GM21529 (cell line): ENCODE data around the gene ZBTB43.
"Not testable (repeated sequence)": the region's sequence is repeated elsewhere in the genome, so short reads cannot be mapped to it uniquely, and the experiment has no call there.

Experiments used
- ATAC-seq: cut with Tn5 transposase; IDR thresholded peaks from one replicate; pipeline ENCODE4 v1.9.1; 2021; ENCODE audit not compliant: unreplicated experiment

ZBTB43 gene

DNA sequence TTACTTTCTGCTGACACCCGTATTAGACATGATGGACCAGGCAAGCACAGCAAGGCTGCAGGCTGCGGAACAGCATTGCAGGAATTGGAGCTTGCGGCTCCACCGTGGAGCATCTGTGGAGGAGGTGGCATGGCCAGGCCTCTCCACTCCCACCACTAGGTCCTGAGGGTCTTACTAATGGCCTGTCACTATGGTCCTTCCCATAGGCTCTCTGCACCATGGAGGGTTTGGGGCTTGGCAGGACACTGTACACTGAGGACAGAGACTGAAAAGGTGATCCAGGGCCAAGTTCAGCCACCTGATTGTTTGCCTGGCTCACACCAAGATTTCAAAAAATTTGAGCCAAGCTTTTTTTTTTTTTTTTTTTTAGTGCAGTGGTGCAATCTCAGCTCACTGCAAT lies 14.3 kb upstream of the ZBTB43 start:
- ATAC-seq, result no peak

DNA sequence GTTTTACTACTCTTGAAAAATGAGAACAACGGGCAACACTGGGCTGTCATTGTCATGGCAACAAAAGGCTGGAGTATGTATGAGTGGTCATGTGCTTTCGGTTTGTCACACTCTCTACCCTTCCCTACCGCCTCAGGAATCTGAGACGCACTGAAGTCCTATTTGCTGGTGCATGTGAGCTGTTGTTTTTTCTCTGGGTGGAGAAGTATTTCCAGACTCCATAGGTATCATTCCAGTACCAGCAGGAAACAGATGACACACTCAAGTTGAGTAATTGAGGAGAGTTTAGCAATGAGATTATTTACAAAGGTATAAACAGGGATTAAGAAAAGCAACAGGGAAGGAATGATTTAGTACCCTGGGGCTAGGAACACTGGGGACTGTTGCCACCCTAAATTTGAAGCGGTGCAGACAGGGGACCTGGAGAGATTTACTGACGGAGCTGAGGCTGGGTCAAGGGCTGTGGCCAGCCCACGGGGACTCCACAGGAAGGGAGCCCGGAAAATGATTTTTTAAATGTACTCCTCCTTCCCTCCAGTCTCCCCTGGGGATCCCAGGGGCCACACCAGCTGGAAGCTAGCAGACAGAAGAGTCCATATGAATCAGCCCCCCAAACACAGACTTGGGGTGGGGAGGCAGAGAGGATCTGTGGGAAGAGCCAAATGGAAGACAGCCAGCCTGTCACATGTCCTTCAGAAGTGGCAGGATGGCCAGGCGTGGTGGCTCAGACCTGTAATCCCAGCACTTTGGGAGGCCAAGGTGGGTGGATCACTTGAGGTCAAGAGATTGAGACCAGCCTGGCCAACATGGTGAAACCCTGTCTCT lies 13.2 kb upstream of the ZBTB43 start:
- ATAC-seq, result no peak

DNA sequence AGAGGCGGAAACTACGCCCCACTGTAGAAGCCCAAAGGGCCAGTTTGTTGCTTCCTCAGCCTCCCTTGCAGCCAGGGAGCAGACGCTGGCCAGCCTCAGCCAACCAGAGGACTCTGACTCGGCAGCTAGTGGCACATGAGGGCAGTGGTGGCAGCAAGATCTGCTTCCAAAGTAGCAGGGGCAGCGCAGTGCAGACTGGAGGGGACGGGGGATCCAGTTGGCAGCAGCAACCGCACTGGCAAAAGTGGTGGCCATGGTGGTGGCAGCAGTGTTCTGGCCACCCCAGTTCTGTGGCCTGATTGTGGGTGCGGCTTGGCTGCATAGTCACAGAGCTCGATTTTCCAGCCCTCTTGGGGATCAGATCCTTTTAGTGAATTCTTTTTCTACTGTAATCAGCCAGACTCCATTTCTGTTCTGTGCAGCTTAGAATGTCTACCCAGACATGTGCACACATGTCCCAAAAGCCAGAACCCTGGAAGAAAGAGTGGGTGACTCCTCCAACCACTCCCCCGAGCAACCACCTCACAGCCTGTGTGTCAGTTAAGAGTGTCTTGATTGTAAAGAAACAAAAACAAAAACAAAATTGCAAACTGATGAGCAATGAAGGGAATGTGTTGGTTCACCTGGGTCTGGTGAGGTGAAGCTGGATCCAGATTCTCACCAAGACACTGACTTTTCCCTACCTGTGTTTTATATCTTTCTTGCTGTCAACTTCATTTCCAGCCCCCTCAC lies 11.0 kb upstream of the ZBTB43 start:
- ATAC-seq, result no peak

DNA sequence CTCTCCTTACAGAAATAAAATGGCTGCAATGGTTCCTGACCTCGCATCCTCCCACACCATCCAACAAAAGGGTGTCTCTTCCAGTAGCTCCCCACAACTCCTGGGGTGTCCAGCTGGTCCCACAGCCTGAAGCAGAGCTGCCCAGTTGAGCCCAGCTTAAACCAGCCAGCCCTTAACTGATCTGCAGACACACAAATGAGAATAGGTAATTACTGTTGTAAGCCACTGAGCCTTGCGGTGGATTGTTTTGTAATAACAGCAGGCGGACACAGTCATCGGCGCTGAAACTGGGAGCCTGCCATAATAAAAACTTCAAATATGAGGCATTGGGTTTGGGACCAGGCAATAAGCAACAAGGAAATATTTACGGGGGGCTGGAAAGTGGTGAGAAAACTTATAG lies 10.4 kb upstream of the ZBTB43 start:
- ATAC-seq, result no peak

DNA sequence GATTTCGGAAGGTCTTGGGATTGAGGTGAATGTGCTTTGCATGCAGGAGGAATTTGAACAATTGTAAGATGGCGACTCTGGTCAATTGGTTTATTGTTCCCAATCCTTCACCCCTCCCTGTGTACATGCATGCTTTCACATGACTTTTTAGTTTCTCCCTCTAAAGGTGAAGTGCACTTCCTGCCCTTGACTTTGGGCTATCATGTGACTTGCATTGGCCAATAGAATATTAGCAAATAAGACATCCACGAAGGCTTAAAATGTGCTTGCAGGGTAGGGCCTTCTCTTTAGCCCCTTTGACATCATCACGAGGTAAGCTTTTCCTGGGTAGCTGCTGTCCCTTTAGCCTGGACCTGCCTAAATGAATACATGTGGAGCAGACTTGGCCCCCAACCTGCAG lies 8.1 kb upstream of the ZBTB43 start:
- no peak for ATAC-seq

DNA sequence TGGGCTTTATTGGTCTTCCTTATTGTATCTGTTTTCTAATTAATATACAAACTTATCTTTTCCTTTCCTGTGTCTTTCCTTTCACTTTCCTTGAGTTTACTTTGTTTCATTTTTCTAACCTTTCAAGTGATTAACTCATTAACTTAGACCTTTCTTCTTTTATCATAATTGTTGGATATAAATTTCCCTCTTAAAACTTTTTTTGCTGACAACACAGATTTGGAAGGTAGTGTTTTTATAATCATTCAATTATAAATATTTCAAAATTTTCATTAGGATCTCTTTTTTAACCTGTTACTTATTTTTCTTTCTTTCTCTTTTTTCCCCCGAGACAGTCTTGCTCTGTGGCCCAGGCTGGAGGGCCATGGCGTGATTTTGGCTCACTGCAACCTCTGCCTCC lies 6.9 kb upstream of the ZBTB43 start:
- ATAC-seq, result no peak

DNA sequence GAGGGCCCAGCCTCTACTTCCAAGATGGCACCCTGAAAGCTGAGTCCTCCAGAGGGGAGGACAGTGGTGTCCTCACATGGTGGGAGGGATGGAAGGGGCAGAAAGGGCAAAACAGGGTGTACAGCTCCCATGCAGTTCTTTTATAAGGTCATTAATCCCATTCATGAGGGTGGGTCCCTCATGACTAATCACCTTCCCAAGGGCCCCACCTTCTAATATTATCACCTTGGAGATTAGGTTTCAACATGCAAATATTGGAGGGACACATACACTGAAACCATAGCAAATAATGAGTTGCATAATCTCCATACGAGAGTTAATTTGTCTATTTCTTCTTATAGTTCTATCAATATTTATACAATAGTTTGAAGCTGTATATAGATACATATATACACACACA lies 5.8 kb upstream of the ZBTB43 start:
- no peak for ATAC-seq

DNA sequence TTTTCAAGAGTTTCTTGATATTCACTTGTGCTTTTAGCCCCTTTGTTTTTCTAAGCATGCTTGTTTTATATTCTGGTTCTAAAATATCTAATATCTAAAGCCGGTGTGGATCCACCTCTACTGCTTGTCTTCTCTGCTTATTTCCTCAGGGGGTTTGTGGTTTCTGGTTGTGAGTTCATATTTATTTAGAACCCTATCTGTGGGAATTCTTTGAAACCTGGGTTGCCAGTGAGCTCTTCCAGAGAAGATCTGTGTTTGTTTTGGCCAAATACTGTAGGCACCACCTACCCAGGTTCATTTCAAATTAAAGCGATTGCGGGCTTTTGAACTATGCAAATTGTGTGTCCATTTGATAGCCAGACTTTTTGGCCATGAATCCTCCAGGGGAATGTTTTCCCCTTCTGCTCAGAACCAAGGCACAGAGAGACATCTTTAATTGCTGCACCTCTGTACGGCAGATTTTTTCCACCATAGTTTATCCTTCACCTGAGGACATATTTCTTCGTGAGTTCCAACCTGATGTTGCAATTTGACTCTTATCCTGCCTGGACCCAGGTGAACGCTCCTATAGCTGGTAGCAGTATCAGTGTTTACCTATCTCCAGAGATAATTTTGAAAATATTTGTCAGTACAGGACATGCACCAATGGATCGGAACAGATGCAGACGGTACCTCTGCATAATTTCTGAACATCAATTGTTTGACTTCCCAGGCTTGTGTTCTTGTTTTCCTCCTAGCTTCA lies 2.4 kb upstream of the ZBTB43 start:
- ATAC-seq, result no peak

DNA sequence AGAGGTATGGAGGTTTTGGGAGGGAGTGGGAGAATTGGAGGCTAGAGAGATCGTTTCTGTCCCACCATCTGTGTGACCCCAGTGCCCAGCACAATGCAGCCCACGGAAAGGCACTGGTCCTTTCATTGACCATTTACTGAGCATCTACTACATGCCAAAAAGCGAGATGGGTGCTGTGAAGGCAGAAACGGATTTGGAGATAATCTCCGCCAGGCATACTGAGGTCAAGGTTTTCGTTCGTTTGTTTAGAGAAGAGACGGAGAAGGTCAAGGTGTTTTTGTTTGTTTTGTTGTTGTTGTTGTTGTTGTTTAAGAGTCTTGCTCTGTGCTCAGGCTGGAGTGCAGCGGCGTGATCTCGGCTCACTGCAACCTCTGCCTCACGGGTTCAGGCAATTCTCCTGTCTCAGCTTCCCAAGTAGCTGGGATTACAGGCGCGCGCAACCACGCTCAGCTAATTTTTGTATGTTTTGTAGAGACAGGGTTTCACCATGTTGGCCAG lies 593 bp upstream of the ZBTB43 start:
- no peak for ATAC-seq

DNA sequence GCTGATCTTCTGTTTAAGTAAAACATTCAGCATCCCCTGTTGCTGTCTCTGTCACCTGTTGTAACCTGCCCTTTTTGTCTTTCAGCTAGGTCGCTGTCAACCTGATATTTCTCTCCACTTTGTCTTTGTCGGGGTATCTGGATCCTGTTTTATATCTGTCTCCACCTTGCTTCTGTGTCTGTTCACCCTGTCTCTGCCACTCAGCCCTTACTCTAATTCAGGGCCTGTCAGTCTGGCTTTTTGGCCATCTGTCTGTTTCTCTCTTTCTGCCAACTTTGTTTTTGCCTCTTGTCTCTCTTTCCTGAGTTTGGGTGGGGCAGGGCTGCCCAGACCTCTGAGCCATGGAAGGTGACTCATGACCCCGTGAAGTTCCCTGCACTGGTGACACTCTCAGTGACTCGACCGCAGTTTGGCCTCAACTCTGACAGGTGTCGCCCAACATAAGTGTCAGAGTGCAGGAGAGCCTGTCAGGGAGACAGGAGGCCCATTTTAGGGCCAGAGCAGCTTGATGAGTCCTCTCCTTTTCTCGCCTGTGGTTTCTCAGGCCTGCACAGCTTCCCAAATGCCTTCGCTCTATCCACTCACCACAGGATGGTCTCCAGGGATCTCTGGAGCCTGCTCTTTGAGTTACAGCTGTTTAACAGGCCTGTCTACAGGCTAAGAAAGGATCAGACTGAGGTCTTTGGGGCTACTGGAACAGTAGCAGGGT lies 868 bp downstream of the ZBTB43 start:
- ATAC-seq, result peak; percentile 78

DNA sequence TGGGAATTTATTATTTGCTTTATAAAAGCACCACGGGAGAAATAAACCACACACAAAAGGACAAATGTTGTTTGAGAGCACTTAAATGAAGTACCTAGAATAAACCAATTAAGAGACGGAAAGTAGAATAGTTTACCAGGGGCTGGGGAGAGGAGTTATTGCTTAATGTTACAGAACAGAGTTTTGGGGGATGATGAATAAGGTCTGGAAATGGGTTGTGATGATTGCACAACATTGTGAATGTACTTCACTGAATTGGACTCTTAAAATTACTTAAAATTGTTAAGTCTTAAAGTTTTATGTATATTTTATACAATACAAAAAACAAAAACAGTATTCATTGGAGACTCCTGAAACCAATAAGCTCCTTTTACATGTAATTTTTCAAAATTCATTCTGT lies 1.5 kb downstream of the ZBTB43 start:
- no peak for ATAC-seq

DNA sequence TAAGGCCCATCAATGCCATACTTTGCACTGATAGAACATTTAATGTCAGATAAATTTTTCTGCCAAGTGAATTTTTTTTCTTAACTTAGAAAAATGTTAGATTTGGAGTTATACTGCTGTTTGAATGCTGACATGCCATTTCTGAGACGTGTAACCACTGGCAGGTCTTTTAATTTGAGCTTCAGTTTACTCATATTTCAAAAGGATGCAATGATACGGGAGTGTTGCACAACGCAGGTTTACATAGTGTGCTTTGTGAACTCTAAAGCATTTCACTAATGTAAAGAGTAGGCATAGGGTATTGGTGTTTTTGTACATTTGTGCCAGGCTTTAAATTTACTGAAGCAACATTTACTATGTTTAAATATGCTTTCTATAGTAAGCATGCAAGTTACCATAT lies 4.2 kb downstream of the ZBTB43 start:
- ATAC-seq, result no peak

DNA sequence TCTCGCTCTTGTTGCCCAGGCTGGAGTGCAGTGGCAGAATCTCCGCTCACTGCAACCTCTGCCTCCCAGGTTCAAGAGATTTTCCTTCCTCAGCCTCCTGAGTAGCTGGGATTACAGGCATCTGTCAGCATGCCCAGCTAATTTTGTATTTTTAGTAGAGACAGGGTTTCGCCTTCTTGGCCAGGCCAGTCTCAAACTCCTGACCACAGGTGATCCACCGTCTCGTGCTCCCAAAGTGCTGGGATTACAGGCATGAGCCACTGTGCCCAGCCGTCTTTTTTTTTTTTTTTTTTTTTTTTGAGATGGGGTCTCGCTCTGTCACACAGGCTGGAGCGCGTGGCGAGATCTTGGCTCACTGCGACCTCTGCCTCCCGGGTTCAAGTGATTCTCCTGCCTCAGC lies 5.4 kb downstream of the ZBTB43 start:
- not testable (repeated sequence) for ATAC-seq

DNA sequence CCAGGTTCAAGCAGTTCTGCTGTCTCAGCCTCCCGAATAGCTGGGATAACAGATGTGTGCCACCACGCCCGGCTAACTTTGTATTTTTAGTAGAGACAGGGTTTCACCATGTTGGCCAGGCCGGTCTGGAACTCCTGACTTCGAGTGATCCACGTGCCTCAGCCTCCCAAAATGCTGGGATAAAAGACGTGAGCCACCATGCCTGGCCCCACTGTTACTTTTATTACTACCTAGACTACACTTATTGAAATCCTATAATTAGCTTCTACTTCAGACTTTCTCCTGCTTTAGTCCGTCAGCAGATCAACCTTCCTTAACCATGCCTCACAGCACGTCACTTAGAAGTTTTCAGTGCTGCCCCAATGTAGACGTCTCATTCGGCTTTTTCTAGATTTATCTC lies 8.2 kb downstream of the ZBTB43 start:
- no peak for ATAC-seq

DNA sequence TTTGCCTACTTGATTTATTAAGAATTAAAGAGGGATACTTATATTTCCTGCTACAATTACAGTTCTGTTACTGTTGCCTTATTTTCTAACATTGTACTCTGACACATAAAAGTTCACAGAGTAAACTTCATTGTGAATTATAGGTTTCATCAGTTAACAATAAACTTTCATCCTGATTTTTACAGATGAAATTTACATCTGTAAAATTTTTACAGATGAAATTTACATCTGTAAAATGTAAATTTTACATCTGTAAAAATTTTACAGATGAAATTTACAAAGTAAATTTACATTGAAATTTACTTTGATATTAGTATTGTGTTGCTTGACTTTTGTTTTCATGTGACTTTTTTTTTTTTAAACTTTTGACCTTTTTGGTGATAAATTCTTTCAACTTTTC lies 9.3 kb downstream of the ZBTB43 start:
- ATAC-seq, result no peak

DNA sequence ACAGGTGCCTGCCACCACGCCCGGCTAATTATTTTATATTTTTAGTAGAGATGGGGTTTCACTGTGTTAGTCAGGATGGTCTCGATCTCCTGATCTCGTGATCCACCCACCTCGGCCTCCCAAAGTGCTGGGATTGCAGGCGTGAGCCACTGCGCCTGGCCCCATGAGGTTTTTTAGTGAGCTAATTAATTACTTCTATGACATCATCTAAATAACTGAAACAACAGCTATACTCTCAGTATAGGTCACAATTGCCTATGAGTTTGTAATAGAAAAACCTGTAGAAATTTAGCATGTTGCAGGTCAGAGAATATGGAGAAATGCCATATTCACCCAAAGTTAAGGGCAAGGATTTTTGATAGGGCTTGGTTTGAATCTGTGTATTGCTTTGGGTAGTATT lies 12.8 kb downstream of the ZBTB43 start:
- ATAC-seq, result not testable (repeated sequence)

DNA sequence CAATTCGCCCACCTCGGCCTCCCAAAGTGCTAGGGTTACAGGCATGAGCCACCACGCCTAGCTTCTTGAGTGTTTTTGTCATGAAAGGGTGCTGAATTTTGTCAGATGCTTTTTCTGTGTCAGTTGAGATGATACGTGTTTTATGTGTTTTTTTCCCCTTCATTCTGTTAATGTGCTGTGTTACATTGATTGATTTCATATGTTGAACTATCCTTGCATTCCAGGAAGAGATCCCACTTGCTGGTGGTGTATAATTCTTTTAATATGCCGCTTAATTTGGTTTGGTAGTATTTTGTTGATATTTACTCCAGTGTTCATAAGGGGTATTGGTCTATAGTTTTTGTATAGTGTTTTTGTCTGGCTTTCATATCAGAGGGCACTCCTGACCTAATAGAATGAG lies 13.6 kb downstream of the ZBTB43 start:
- ATAC-seq, result no peak

DNA sequence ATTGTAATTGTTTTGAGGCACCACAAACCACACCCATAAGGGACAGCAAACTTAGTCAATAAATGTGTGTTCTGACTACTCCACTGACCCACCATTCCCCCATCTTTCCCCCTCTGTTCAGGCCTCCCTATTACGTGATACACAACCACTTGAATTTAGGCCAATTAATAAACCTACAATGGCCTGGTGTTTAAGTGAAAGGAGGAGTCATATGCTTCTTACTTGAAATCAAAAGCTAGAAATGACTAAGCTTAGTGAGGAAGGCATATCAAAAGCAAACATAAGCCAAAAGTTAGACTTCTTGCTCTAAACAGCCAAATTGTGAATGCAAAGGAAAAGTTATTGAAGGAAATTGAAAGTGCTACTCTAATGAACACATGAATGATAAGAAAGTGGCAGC lies 14.6 kb downstream of the ZBTB43 start:
- no peak for ATAC-seq

DNA sequence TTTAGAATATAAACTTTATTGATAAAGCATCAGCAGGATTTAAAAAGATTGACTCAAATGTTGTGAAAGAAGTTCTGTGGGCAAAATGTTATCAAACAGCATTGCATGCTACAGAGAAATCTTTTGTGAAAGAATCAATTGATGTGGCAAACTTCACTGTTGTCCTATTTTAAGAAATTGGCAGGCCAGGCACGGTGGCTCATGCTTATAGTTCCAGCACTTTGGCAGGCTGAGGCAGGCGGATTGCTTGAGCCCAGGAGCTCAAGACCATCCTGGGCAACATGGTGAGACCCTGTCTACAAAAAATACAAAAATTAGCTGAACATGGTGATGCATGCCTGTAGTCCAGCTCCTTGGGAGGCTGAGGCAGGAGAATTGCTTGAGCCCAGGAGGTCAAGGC lies 17.4 kb downstream of the ZBTB43 start:
- no peak for ATAC-seq

DNA sequence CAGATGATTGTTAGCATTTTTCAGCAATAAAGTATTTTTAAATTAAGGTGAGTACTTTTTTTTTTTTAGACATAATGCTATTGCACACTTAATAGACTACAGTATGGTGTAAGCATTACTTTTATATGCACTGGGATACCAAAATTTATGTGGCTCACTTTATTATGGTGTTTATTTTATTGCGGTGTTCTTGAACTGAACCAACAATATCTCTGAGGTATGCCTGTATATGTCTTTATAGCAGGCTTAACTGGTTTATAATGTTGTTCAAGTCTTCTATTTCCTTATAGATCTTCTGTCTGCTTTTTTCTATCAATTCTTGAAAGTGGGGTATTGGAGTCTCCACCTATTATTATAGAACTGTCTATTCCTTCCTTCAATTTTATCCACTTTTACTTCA lies 18.0 kb downstream of the ZBTB43 start:
- ATAC-seq, result no peak

DNA sequence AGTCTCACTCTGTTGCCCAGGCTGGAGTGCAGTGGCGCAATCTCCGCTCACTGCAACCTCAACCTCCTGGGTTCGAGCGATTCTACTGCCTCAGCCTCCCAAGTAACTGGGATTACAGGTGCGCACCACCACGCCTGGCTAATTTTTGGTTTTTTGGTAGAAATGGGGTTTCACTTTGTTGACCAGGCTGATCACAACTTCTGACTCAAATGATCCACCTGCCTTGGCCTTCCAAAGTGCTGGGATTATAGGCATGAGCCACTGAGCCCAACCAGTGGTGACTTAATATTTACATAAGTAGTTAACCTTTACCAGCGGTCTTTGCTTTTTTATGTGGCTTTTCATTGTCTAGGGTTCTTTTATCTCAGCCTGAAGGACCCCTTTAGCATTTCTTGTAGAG lies 19.2 kb downstream of the ZBTB43 start:
- ATAC-seq, result not testable (repeated sequence)
